Hepatocyte (in vitro differentiated cells): Measurements from ENCODE around the gene C3orf20. TPM values are rescaled to one million over a fixed set of nuclear protein-coding genes. Genes with fewer than 3 reads are reported as not detected.

Experiments used
- DNase-seq: peaks from one replicate; pipeline ENCODE4 v3.0.0-alpha.2; 2016; ENCODE audit warnings: low spot score
- H2AFZ ChIP-seq: fragments of 200-600 bp; sonication (generic); 2 replicates; pipeline ENCODE4 v1.6.0; 2016; ENCODE audit warnings: antibody characterized with exemption, mild to moderate bottlenecking
- H3K27ac ChIP-seq: fragments of 200-600 bp; sonication (generic); 2 replicates; pipeline ENCODE4 v1.5.1; 2016; ENCODE audit warnings: mild to moderate bottlenecking
- H3K27me3 ChIP-seq: fragments of 200-600 bp; sonication (generic); 2 replicates; pipeline ENCODE4 v1.6.1; 2016
- H3K36me3 ChIP-seq: fragments of 200-600 bp; sonication (generic); replicated peaks from 2 replicates; pipeline ENCODE4 v1.5.1; 2016; ENCODE audit warnings: low read depth; ENCODE audit not compliant: insufficient read depth
- H3K4me1 ChIP-seq: fragments of 200-600 bp; sonication (generic); 2 replicates; pipeline ENCODE4 v1.5.1; 2016; ENCODE audit warnings: mild to moderate bottlenecking, moderate library complexity; ENCODE audit not compliant: insufficient read depth
- H3K4me2 ChIP-seq: fragments of 200-600 bp; sonication (generic); 2 replicates; pipeline ENCODE4 v1.6.0; 2016
- H3K4me3 ChIP-seq: fragments of 200-600 bp; sonication (generic); 2 replicates; pipeline ENCODE4 v1.5.1; 2016; ENCODE audit warnings: mild to moderate bottlenecking
- H3K79me2 ChIP-seq: fragments of 200-600 bp; sonication (generic); 2 replicates; pipeline ENCODE4 v1.6.0; 2017; ENCODE audit warnings: mild to moderate bottlenecking
- H3K9me2 ChIP-seq: fragments of 200-600 bp; sonication (generic); replicated peaks from 2 replicates; pipeline ENCODE4 v1.6.0; 2017; ENCODE audit warnings: mild to moderate bottlenecking; ENCODE audit not compliant: insufficient read depth
- H3K9me3 ChIP-seq: fragments of 200-600 bp; sonication (generic); 2 replicates; pipeline ENCODE4 v1.5.1; 2016; ENCODE audit warnings: low read depth, mild to moderate bottlenecking
- H4K20me1 ChIP-seq: fragments of 200-600 bp; sonication (generic); 2 replicates; pipeline ENCODE4 v1.6.0; 2016; ENCODE audit warnings: mild to moderate bottlenecking; ENCODE audit not compliant: insufficient read depth, poor library complexity, severe bottlenecking
- CTCF ChIP-seq: fragments of 200-600 bp; sonication (generic); IDR thresholded peaks from 2 replicates; pipeline ENCODE4 v1.5.1; 2016; ENCODE audit warnings: antibody characterized with exemption, mild to moderate bottlenecking; ENCODE audit not compliant: poor library complexity
- EZH2 ChIP-seq: fragments of 200-600 bp; sonication (generic); IDR thresholded peaks from 2 replicates; pipeline ENCODE4 v1.6.1; 2016; ENCODE audit warnings: antibody characterized with exemption, mild to moderate bottlenecking, borderline replicate concordance
- EZH2phosphoT487 ChIP-seq: fragments of 200-600 bp; sonication (generic); IDR thresholded peaks from one replicate; pipeline ENCODE4 v1.6.1; 2018; ENCODE audit warnings: antibody characterized with exemption, mild to moderate bottlenecking, low read depth, moderate library complexity; ENCODE audit not compliant: unreplicated experiment, severe bottlenecking
- WGBS: methylation state at CpG from one replicate; pipeline ENCODE4 v1.1.6; 2016; ENCODE audit warnings: low lambda C conversion rate; ENCODE audit errors: missing lambda C conversion rate; 5-methylcytosine and 5-hydroxymethylcytosine counted together
- polyA plus RNA-seq: library from polyadenylated mRNA; unstranded; fragments of >200 nt; fragmentation: Nextera tagmentation; extraction: Ambion mirVana; gene quantifications from 2 replicates; pipeline ENCODE4 v1.2.1, GENCODE V29; 2016
- total RNA-seq: library from RNA; depleted of rRNA; stranded (reverse); fragments of >200 nt; gene quantifications from 2 replicates; pipeline ENCODE4 v1.2.3, GENCODE V29; 2014

The C3orf20 gene
- total and polyA plus RNA-seq, 2 experiments from 2014 or later: 0.07 TPM; not detected in 1

- H3K79me2 ChIP-seq: no peaks in the 10 kb centered on the region
- peaks cover 2% of the 10 kb centered on the region for H3K4me1 ChIP-seq
- TF ChIP-seq EZH2phosphoT487: no peak
- no peak for TF ChIP-seq CTCF
- no peak for TF ChIP-seq EZH2
- no peak overlapping the region for H3K4me3 ChIP-seq
- H3K27me3 ChIP-seq: no peaks in the 10 kb centered on the region
- no peak overlapping the region for H3K27ac ChIP-seq
- no peaks in the 10 kb centered on the region for H3K9me2 ChIP-seq
- no peaks in the 10 kb centered on the region for H3K36me3 ChIP-seq
- H3K9me3 ChIP-seq: no peaks in the 10 kb centered on the region
- no peak for DNase-seq
- H4K20me1 ChIP-seq: no peaks in the 10 kb centered on the region
- H3K4me2 ChIP-seq: no peak overlapping the region
- WGBS: 77% methylated on average over 4 of the region's 4 CpGs
- H2AFZ ChIP-seq: no peak overlapping the region
Measured at GRCh38 chr3:14634763-14635400, 40.1 kb upstream of the C3orf20 start.

GRCh38 chr3:14636496-14637087, 38.3 kb upstream of the C3orf20 start:
- Histone ChIP-seq H2AFZ (no peak overlapping the region), H4K20me1 (no peaks in the 10 kb centered on the region), H3K27me3 (no peaks in the 10 kb centered on the region), H3K79me2 (no peaks in the 10 kb centered on the region), H3K27ac (no peak overlapping the region), H3K4me2 (no peak overlapping the region), H3K4me1 (peaks cover 2% of the 10 kb centered on the region), H3K36me3 (no peaks in the 10 kb centered on the region), H3K9me3 (no peaks in the 10 kb centered on the region), H3K9me2 (no peaks in the 10 kb centered on the region), H3K4me3 (no peak overlapping the region)
- 63% methylated on average over 4 of the region's 4 CpGs for WGBS
- no peak for TF ChIP-seq EZH2phosphoT487
- no peak for TF ChIP-seq EZH2
- no peak for TF ChIP-seq CTCF
- no peak for DNase-seq

GRCh38 chr3:14640157-14640562, 34.8 kb upstream of the C3orf20 start:
- H3K4me2 ChIP-seq: no peak overlapping the region
- H3K9me3 ChIP-seq: no peaks in the 10 kb centered on the region
- TF ChIP-seq CTCF (no peak), EZH2 (no peak), EZH2phosphoT487 (no peak)
- no peak for DNase-seq
- H3K36me3 ChIP-seq: no peaks in the 10 kb centered on the region
- H3K9me2 ChIP-seq: no peaks in the 10 kb centered on the region
- WGBS: 71% methylated on average over 10 of the region's 10 CpGs
- no peaks in the 10 kb centered on the region for H3K4me1 ChIP-seq
- H3K4me3 ChIP-seq: no peak overlapping the region
- no peaks in the 10 kb centered on the region for H3K79me2 ChIP-seq
- no peak overlapping the region for H3K27ac ChIP-seq
- peaks cover 4% of the 10 kb centered on the region for H3K27me3 ChIP-seq
- H4K20me1 ChIP-seq: no peaks in the 10 kb centered on the region
- H2AFZ ChIP-seq: no peak overlapping the region
